ENCODE data around the gene MBOAT2.
"Not testable (repeated sequence)": the region's sequence is repeated elsewhere in the genome, so short reads cannot be mapped to it uniquely, and the experiment has no call there.

MBOAT2 gene

GRCh38 chr2:8989536-8990079 lies 13.9 kb downstream of the MBOAT2 start:
- no peak for DNase-seq

- DNase-seq: no peak
These were observed 16.1 kb downstream of the MBOAT2 start for GRCh38 chr2:8987410-8987809.

- no peak for DNase-seq
These were observed 17.0 kb downstream of the MBOAT2 start for GRCh38 chr2:8986327-8986976.

- no peak for DNase-seq
These were observed 17.7 kb downstream of the MBOAT2 start for GRCh38 chr2:8985561-8986326.

GRCh38 chr2:8984855-8985254 lies 18.6 kb downstream of the MBOAT2 start:
- no peak for DNase-seq

GRCh38 chr2:8984157-8984556 lies 19.3 kb downstream of the MBOAT2 start:
- no peak for DNase-seq

GRCh38 chr2:8983571-8983970 lies 19.9 kb downstream of the MBOAT2 start:
- no peak for DNase-seq

- no peak for DNase-seq
These were observed 21.6 kb downstream of the MBOAT2 start for GRCh38 chr2:8981876-8982275.

- DNase-seq: no peak
These were observed 23.4 kb downstream of the MBOAT2 start for GRCh38 chr2:8980096-8980495.

- DNase-seq: no peak
These were observed 25.7 kb downstream of the MBOAT2 start for GRCh38 chr2:8977758-8978157.

GRCh38 chr2:8976442-8977259 lies 26.8 kb downstream of the MBOAT2 start:
- DNase-seq: no peak

- DNase-seq: no peak
These were observed 29.5 kb downstream of the MBOAT2 start for GRCh38 chr2:8974016-8974415.

- DNase-seq: not testable (repeated sequence)
These were observed 30.5 kb downstream of the MBOAT2 start for GRCh38 chr2:8973017-8973416.

- DNase-seq: not testable (repeated sequence)
These were observed 30.9 kb downstream of the MBOAT2 start for GRCh38 chr2:8972535-8972934.

GRCh38 chr2:8969348-8969747 lies 34.1 kb downstream of the MBOAT2 start:
- not testable (repeated sequence) for DNase-seq

GRCh38 chr2:8966123-8966908 lies 37.2 kb downstream of the MBOAT2 start:
- DNase-seq: no peak

- DNase-seq: no peak
These were observed 38.1 kb downstream of the MBOAT2 start for GRCh38 chr2:8965216-8965969.

- DNase-seq: no peak
These were observed 40.6 kb downstream of the MBOAT2 start for GRCh38 chr2:8962890-8963289.

GRCh38 chr2:8957628-8958027 lies 45.9 kb downstream of the MBOAT2 start:
- DNase-seq: no peak

- no peak for DNase-seq
These were observed 46.7 kb downstream of the MBOAT2 start for GRCh38 chr2:8956774-8957173.

GRCh38 chr2:8954990-8955389 lies 48.5 kb downstream of the MBOAT2 start:
- no peak for DNase-seq

GRCh38 chr2:8953525-8953924 lies 50.0 kb downstream of the MBOAT2 start:
- DNase-seq: no peak
